ENCODE results near the gene NBPF4.
"Not testable (repeated sequence)": the region's sequence is repeated elsewhere in the genome, so short reads cannot be mapped to it uniquely, and the experiment has no call there.

NBPF4 gene

GRCh38 chr1:108243976-108244375 lies at the start of gene NBPF4:
Gene NBPF4, minus strand, starts transcription at chr1:108244076. Its CDS starts 315 bp downstream, at chr1:108243761.
- DNase-seq = not testable (repeated sequence)

- not testable (repeated sequence) for DNase-seq
Observed at GRCh38 chr1:108282528-108283257, 38.8 kb upstream of the NBPF4 start.

GRCh38 chr1:108272485-108273327 lies 28.8 kb upstream of the NBPF4 start:
- DNase-seq = not testable (repeated sequence)

- not testable (repeated sequence) for DNase-seq
Observed at GRCh38 chr1:108267097-108267496, 23.2 kb upstream of the NBPF4 start.

- DNase-seq = not testable (repeated sequence)
Observed at GRCh38 chr1:108261967-108262366, 18.1 kb upstream of the NBPF4 start.

GRCh38 chr1:108261519-108261918 lies 17.6 kb upstream of the NBPF4 start:
- DNase-seq = not testable (repeated sequence)

- DNase-seq = not testable (repeated sequence)
Observed at GRCh38 chr1:108260578-108261259, 16.8 kb upstream of the NBPF4 start.

- DNase-seq = not testable (repeated sequence)
Observed at GRCh38 chr1:108255426-108255825, 11.6 kb upstream of the NBPF4 start.

- not testable (repeated sequence) for DNase-seq
Observed at GRCh38 chr1:108239426-108239825, 4.5 kb downstream of the NBPF4 start.

GRCh38 chr1:108235308-108235707 lies 8.6 kb downstream of the NBPF4 start:
- DNase-seq = not testable (repeated sequence)

GRCh38 chr1:108232183-108232582 lies 11.7 kb downstream of the NBPF4 start:
- not testable (repeated sequence) for DNase-seq

- DNase-seq = not testable (repeated sequence)
Observed at GRCh38 chr1:108229976-108230375, 13.9 kb downstream of the NBPF4 start.

- not testable (repeated sequence) for DNase-seq
Observed at GRCh38 chr1:108227772-108228171, 16.1 kb downstream of the NBPF4 start.

- DNase-seq = not testable (repeated sequence)
Observed at GRCh38 chr1:108226855-108227254, 17.0 kb downstream of the NBPF4 start.

GRCh38 chr1:108223226-108223625 lies 20.6 kb downstream of the NBPF4 start:
- DNase-seq = not testable (repeated sequence)

- DNase-seq = not testable (repeated sequence)
Observed at GRCh38 chr1:108217515-108218174, 26.2 kb downstream of the NBPF4 start.

- not testable (repeated sequence) for DNase-seq
Observed at GRCh38 chr1:108217007-108217406, 26.9 kb downstream of the NBPF4 start.

- not testable (repeated sequence) for DNase-seq
Observed at GRCh38 chr1:108216028-108216890, 27.6 kb downstream of the NBPF4 start.

GRCh38 chr1:108214641-108215465 lies 29.0 kb downstream of the NBPF4 start:
- peak; percentile 15 for DNase-seq

- DNase-seq = no peak
Observed at GRCh38 chr1:108211014-108211413, 32.9 kb downstream of the NBPF4 start.
